Iris pigment epithelial cell (primary cell): ENCODE measurements around the gene TMEM196.
"Not testable (repeated sequence)": the region's sequence is repeated elsewhere in the genome, so short reads cannot be mapped to it uniquely, and the experiment has no call there.

Experiments used
- DNase-seq: peaks from one replicate; pipeline ENCODE4 v3.0.0-alpha.2; 2011; ENCODE audit warnings: low read depth

Gene TMEM196

GRCh38 chr7:19707240-19707639 is 66.2 kb downstream of the TMEM196 start:
- DNase-seq, result peak; percentile 28

GRCh38 chr7:19705663-19706062 is 67.8 kb downstream of the TMEM196 start:
- DNase-seq, result no peak

GRCh38 chr7:19701471-19701870 is 71.9 kb downstream of the TMEM196 start:
- no peak for DNase-seq

- DNase-seq, result no peak
Observed at GRCh38 chr7:19700936-19701335, 72.5 kb downstream of the TMEM196 start.

GRCh38 chr7:19698331-19698730 is 75.1 kb downstream of the TMEM196 start:
- no peak for DNase-seq

GRCh38 chr7:19696926-19697325 is 76.5 kb downstream of the TMEM196 start:
- DNase-seq, result no peak

- DNase-seq, result no peak
Observed at GRCh38 chr7:19692111-19692828, 81.1 kb downstream of the TMEM196 start.

- no peak for DNase-seq
Observed at GRCh38 chr7:19690736-19691135, 82.7 kb downstream of the TMEM196 start.

- DNase-seq, result not testable (repeated sequence)
Observed at GRCh38 chr7:19689130-19689529, 84.3 kb downstream of the TMEM196 start.

- no peak for DNase-seq
Observed at GRCh38 chr7:19681596-19681995, 91.8 kb downstream of the TMEM196 start.

- peak; percentile 73 for DNase-seq
Observed at GRCh38 chr7:19677180-19677579, 96.2 kb downstream of the TMEM196 start.

GRCh38 chr7:19675816-19676215 is 97.6 kb downstream of the TMEM196 start:
- DNase-seq, result no peak

- peak; percentile 42 for DNase-seq
Observed at GRCh38 chr7:19674266-19674960, 99.0 kb downstream of the TMEM196 start.

GRCh38 chr7:19670806-19671205 is 102.6 kb downstream of the TMEM196 start:
- no peak for DNase-seq
